Astrocyte (in vitro differentiated cells and primary cell): ENCODE measurements around the gene GOLGA8B.

Source experiments
- CTCF ChIP-seq: IDR thresholded peaks from 2 replicates; pipeline ENCODE4 v1.5.1; 2011; ENCODE audit warnings: low read depth, mild to moderate bottlenecking, inconsistent platforms, low read length, moderate library complexity; ENCODE audit not compliant: insufficient read depth
- EZH2 ChIP-seq: IDR thresholded peaks from 2 replicates; pipeline ENCODE4 v1.6.1; 2012; ENCODE audit warnings: mild to moderate bottlenecking, low read length, inconsistent platforms; ENCODE audit not compliant: insufficient read depth

- no peak for TF ChIP-seq CTCF
- TF ChIP-seq EZH2 = no peak
Measured at GRCh38 chr15:34625007-34625406, 41.6 kb upstream of the GOLGA8B start.
